Activated naive CD8-positive, alpha-beta T cell treated with anti-CD3 and anti-CD28 coated beads, Interleukin-2, amount 10 ng/mL, durations not matched to agents 7 days and 5 days (primary cell): ENCODE results near the gene GTF2F1. TPM values are rescaled to one million over a fixed set of nuclear protein-coding genes. Genes with fewer than 3 reads are reported as not detected.
A peak's percentile ranks its signal among the peaks of the same experiment; 100 is the strongest.
"Not testable (repeated sequence)": the region's sequence is repeated elsewhere in the genome, so short reads cannot be mapped to it uniquely, and the experiment has no call there.

Experiments
- ATAC-seq: fragments of 150-1000 bp; cut with Tn5 transposase; one replicate; pipeline ENCODE4 v1.10.0; 2021; ENCODE audit warnings: low read depth, moderate library complexity
- POLR2A ChIA-PET: fragments of 350-600 bp; sonication (Branson Sonifier 250); formaldehyde crosslinking; loops from one replicate; lab custom pipeline; 2021; ENCODE audit warnings: antibody characterized with exemption; lab: Charles Lee
- DNase-seq: peaks from one replicate; pipeline ENCODE4 v3.0.0; 2021
- H3K27ac Mint-ChIP-seq: one replicate; pipeline ENCODE4 v1.8.0; 2022; ENCODE audit warnings: mild to moderate bottlenecking, mixed read lengths
- H3K27me3 Mint-ChIP-seq: one replicate; pipeline ENCODE4 v1.8.0; 2022; ENCODE audit warnings: mild to moderate bottlenecking, moderate library complexity, mixed read lengths
- H3K36me3 Mint-ChIP-seq: one replicate; pipeline ENCODE4 v1.8.0; 2021; ENCODE audit warnings: mild to moderate bottlenecking, mixed read lengths
- H3K4me1 Mint-ChIP-seq: one replicate; pipeline ENCODE4 v1.8.0; 2021; ENCODE audit warnings: mixed read lengths
- H3K4me3 Mint-ChIP-seq: one replicate; pipeline ENCODE4 v1.8.0; 2022; ENCODE audit warnings: mild to moderate bottlenecking, moderate library complexity, mixed read lengths
- H3K9me3 Mint-ChIP-seq: one replicate; pipeline ENCODE4 v1.8.0; 2021; ENCODE audit warnings: mixed read lengths
- microRNA-seq: library from miRNA; unstranded; fragments of <30 nt; microRNA quantifications from one replicate; pipeline ENCODE4 v1.2.0, GENCODE V29; 2022
- total RNA-seq, 2 experiments: library from RNA; stranded (reverse); gene quantifications; one replicate each; pipeline ENCODE4 v1.2.3, GENCODE V29; 2021

GTF2F1 gene
- total RNA-seq, 2 experiments from 2014 or later: 67.3 to 72.8 TPM

- H3K4me3 Mint-ChIP-seq: no peak overlapping the region
- no peaks in the 10 kb centered on the region for H3K9me3 Mint-ChIP-seq
- peaks cover 12% of the 10 kb centered on the region for H3K36me3 Mint-ChIP-seq
- no peaks in the 10 kb centered on the region for H3K27me3 Mint-ChIP-seq
- ATAC-seq: no peak
- POLR2A ChIA-PET: no interaction called here
- no peak for DNase-seq
- no peaks in the 10 kb centered on the region for H3K4me1 Mint-ChIP-seq
- H3K27ac Mint-ChIP-seq: no peak overlapping the region
Observed at GRCh38 chr19:6354098-6354674, 38.8 kb downstream of the GTF2F1 start.

GRCh38 chr19:6352381-6353165 lies 40.4 kb downstream of the GTF2F1 start:
- DNase-seq (no peak), ATAC-seq (no peak)
- Mint-ChIP-seq H3K4me3 (no peak overlapping the region), H3K27me3 (no peaks in the 10 kb centered on the region), H3K4me1 (no peaks in the 10 kb centered on the region), H3K36me3 (peaks cover 11% of the 10 kb centered on the region), H3K27ac (no peak overlapping the region), H3K9me3 (no peaks in the 10 kb centered on the region)
- POLR2A ChIA-PET: interaction anchor here (0.6 to 0.7 kb wide), 3 partner anchors 7 to 320 kb away, joined by 3 to 4 read pairs (median 3); partner anchors contain the start of gene CLPP

- Mint-ChIP-seq H3K27ac (no peak overlapping the region), H3K36me3 (peaks cover 11% of the 10 kb centered on the region), H3K4me3 (no peak overlapping the region), H3K9me3 (no peaks in the 10 kb centered on the region), H3K4me1 (no peaks in the 10 kb centered on the region), H3K27me3 (no peaks in the 10 kb centered on the region)
- ATAC-seq: no peak
- DNase-seq: no peak
- POLR2A ChIA-PET: no interaction called here
Observed at GRCh38 chr19:6350688-6351087, 42.3 kb downstream of the GTF2F1 start.

- H3K9me3 Mint-ChIP-seq, ATAC-seq, DNase-seq, POLR2A ChIA-PET, H3K4me3 Mint-ChIP-seq, H3K27ac Mint-ChIP-seq, H3K27me3 Mint-ChIP-seq, H3K4me1 Mint-ChIP-seq: not testable (repeated sequence)
- H3K36me3 Mint-ChIP-seq: peaks cover 11% of the 10 kb centered on the region
Observed at GRCh38 chr19:6349271-6349670, 43.7 kb downstream of the GTF2F1 start.

- peaks cover 6% of the 10 kb centered on the region for H3K4me1 Mint-ChIP-seq
- no peak overlapping the region for H3K27ac Mint-ChIP-seq
- peaks cover 16% of the 10 kb centered on the region for H3K36me3 Mint-ChIP-seq
- DNase-seq: no peak
- no peak overlapping the region for H3K4me3 Mint-ChIP-seq
- ATAC-seq: no peak
- POLR2A ChIA-PET: no interaction called here
- H3K27me3 Mint-ChIP-seq: no peaks in the 10 kb centered on the region
- H3K9me3 Mint-ChIP-seq: peaks cover 4% of the 10 kb centered on the region
Observed at GRCh38 chr19:6343462-6343861, 49.5 kb downstream of the GTF2F1 start.

GRCh38 chr19:6340493-6341201 lies 52.3 kb downstream of the GTF2F1 start:
- H3K4me3 Mint-ChIP-seq: no peak overlapping the region
- ATAC-seq: no peak

GRCh38 chr19:6334490-6335285 lies 58.3 kb downstream of the GTF2F1 start:
- Mint-ChIP-seq H3K27ac (no peak overlapping the region), H3K36me3 (peaks cover 2% of the 10 kb centered on the region), H3K4me1 (no peaks in the 10 kb centered on the region), H3K4me3 (no peak overlapping the region), H3K27me3 (no peaks in the 10 kb centered on the region), H3K9me3 (no peaks in the 10 kb centered on the region)
- ATAC-seq: no peak
- DNase-seq: no peak
- POLR2A ChIA-PET: interaction anchor here (0.7 kb wide), 1 partner anchor 782 kb away, joined by 3 read pairs; no protein-coding TSS in a partner anchor

More at GRCh38 chr19:6340493-6341201, 52.3 kb downstream of the GTF2F1 start:
- H3K4me1 Mint-ChIP-seq: peaks cover 6% of the 10 kb centered on the region
- no peak for DNase-seq
- POLR2A ChIA-PET: no interaction called here
- no peaks in the 10 kb centered on the region for H3K27me3 Mint-ChIP-seq
- H3K36me3 Mint-ChIP-seq: peaks cover 16% of the 10 kb centered on the region
- H3K9me3 Mint-ChIP-seq: peaks cover 4% of the 10 kb centered on the region
- no peak overlapping the region for H3K27ac Mint-ChIP-seq

GRCh38 chr19:6333439-6333838 lies 59.5 kb downstream of the GTF2F1 start, which contains the start of gene ACER1:
TSS of gene ACER1 (minus strand) at chr19:6333612. CDS start at chr19:6333551, 61 bp downstream.
- Mint-ChIP-seq H3K9me3 (no peaks in the 10 kb centered on the region), H3K4me3 (no peak within 1 kb of the TSS), H3K27ac (no peak within 1 kb of the TSS), H3K27me3 (no peaks in the 10 kb centered on the region), H3K4me1 (no peaks in the 10 kb centered on the region), H3K36me3 (no peaks in the 10 kb centered on the region)
- DNase-seq (no peak), ATAC-seq (no peak)
- POLR2A ChIA-PET: no interaction called here

Small RNA genes within 50 kb of the gene (microRNA-seq; reads per million reads assigned to microRNA genes)
- gene MIR3940: 13.3 reads per million, percentile 20 among the genes with 10 or more reads in this experiment
- not detected for gene MIR6790
- gene MIR6885: not detected

Other genes starting within 250 kb of the GTF2F1 start
- 10 to 100 TPM; 37.8 to 42.1 TPM for gene MLLT1, start 113.2 kb downstream of the GTF2F1 start, total RNA-seq
- gene ACER1, start 59.6 kb downstream of the GTF2F1 start, total RNA-seq: under 1 TPM; 0.54 to 0.55 TPM
- gene CLPP, start 31.6 kb downstream of the GTF2F1 start, total RNA-seq: 100 to 1,000 TPM; 112 to 126 TPM
- gene ALKBH7, start 20.4 kb downstream of the GTF2F1 start, total RNA-seq: 10 to 100 TPM; 52.0 to 55.7 TPM
- gene PSPN, start 17.2 kb downstream of the GTF2F1 start, total RNA-seq: 1 to 10 TPM; 2.4 to 2.7 TPM
- 100 to 1,000 TPM; 266 to 268 TPM for gene KHSRP, start 31.6 kb upstream of the GTF2F1 start, total RNA-seq
- gene SLC25A41, start 40.6 kb upstream of the GTF2F1 start, total RNA-seq: 1 to 10 TPM in 1 of 2 experiments, under 1 TPM in 1; 0.91 to 1.0 TPM
- 10 to 100 TPM; 35.5 to 38.3 TPM for gene SLC25A23, start 66.6 kb upstream of the GTF2F1 start, total RNA-seq
- gene CRB3, start 71.1 kb upstream of the GTF2F1 start, total RNA-seq: 1 to 10 TPM; 2.7 to 3.5 TPM
- 100 to 1,000 TPM; 126 to 130 TPM for gene DENND1C, start 88.6 kb upstream of the GTF2F1 start, total RNA-seq
- 10 to 100 TPM in 1 of 2 experiments, 1 to 10 TPM in 1; 8.7 to 11.6 TPM for gene TUBB4A, start 109.1 kb upstream of the GTF2F1 start, total RNA-seq
- gene TNFSF9, start 137.9 kb upstream of the GTF2F1 start, total RNA-seq: 1 to 10 TPM; 2.6 to 3.7 TPM
- 1 to 10 TPM; 6.9 to 7.7 TPM for gene CD70, start 198.0 kb upstream of the GTF2F1 start, total RNA-seq